Colonic mucosa (tissue), 4 donors: ENCODE results near the gene RELT. TPM values are rescaled to one million over a fixed set of nuclear protein-coding genes. Genes with fewer than 3 reads are reported as not detected.

Source experiments
- DNase-seq: peaks from one replicate; pipeline ENCODE4 v3.0.0-alpha.2; 2020
- H3K27ac ChIP-seq: fragments of 200-600 bp; one replicate; pipeline ENCODE4 v1.8.0; 2021
- H3K27me3 ChIP-seq: fragments of 200-600 bp; one replicate; pipeline ENCODE4 v1.8.0; 2021
- H3K36me3 ChIP-seq: fragments of 200-600 bp; one replicate; pipeline ENCODE4 v1.8.0; 2021
- H3K4me1 ChIP-seq: fragments of 200-600 bp; one replicate; pipeline ENCODE4 v1.8.0; 2021; ENCODE audit warnings: mild to moderate bottlenecking
- H3K4me3 ChIP-seq: fragments of 200-600 bp; one replicate; pipeline ENCODE4 v1.8.0; 2021
- H3K9ac ChIP-seq, 2 donors: one replicate each; pipeline ENCODE4 v1.7.0; 2013; ENCODE audit warnings: control low read depth in 2 of 2, low read depth in 2 of 2, low read length in 2 of 2
- H3K9me3 ChIP-seq: fragments of 200-600 bp; one replicate; pipeline ENCODE4 v1.8.0; 2021
- intact Hi-C: fragments of 100-400 bp; cut with DNase I; formaldehyde crosslinking; loops from one replicate; pipeline ENCODE4 v1.14.1; 2022
- total RNA-seq, 2 donors: library from RNA; stranded (reverse); fragmentation: NEBNext Ultra II Directional in 1 of 2; extraction: Animal tissue kit (Norgen Biotek cat#: 25700) in 1 of 2; gene quantifications; one replicate each; pipeline ENCODE4 v1.2.1, GENCODE V29; 2021
- TF ChIP-seq, protein P1 (sequence below): fragments of 200-600 bp; IDR thresholded peaks from one replicate; pipeline ENCODE4 v1.8.0; 2022; ENCODE audit warnings: antibody characterized with exemption, mild to moderate bottlenecking
- donor health status: healthy.
- donor health status: DM: no; HTN: no; CAD: no.
- donor health status: DM: no; HTN: no; CAD: no.

The RELT gene
- total RNA-seq, 2 donors from 2014 or later = 4.0 to 7.1 TPM

DNA sequence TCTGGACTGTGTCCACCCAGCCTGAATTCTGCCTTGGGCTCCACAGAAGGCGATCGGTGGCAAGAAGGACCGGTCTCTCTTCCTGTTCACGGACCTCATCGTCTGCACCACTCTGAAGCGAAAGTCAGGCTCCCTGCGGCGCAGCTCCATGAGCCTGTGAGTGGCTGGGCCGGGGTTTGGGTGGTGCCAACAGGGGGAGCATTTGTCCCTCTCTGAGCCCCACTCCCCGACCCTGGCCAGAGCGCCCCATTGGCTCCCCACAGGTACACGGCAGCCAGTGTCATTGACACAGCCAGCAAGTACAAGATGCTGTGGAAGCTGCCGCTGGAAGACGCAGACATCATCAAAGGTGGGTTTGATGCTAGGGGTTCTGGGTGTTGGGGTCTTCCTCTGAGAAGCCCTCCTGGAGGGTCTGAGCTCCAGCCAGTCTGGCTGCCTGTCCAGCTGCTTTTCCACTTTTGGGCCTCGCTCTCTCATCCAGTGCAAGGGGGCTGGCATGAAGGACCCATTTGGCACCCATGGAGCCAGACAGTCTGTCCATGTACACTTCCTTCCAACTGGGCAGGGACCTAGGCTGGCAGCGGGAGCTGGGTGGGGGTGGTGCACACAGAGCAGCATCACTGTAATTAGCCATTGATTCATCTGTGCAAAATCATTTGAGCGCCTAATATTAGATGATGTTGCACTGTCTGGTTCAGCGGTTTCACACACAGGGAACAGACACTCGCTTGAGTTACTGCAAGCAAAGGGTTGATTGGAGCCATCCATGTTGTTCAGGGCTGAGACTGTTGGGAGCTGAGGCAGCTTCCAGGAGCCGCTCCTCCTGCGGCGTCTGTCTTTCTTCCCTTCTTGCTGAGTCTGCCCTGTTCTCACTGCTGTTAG lies 19.0 kb upstream of the RELT start:
- DNase-seq = no peak
- no peak overlapping the region for H3K9ac ChIP-seq
- TF ChIP-seq, protein P1, sequence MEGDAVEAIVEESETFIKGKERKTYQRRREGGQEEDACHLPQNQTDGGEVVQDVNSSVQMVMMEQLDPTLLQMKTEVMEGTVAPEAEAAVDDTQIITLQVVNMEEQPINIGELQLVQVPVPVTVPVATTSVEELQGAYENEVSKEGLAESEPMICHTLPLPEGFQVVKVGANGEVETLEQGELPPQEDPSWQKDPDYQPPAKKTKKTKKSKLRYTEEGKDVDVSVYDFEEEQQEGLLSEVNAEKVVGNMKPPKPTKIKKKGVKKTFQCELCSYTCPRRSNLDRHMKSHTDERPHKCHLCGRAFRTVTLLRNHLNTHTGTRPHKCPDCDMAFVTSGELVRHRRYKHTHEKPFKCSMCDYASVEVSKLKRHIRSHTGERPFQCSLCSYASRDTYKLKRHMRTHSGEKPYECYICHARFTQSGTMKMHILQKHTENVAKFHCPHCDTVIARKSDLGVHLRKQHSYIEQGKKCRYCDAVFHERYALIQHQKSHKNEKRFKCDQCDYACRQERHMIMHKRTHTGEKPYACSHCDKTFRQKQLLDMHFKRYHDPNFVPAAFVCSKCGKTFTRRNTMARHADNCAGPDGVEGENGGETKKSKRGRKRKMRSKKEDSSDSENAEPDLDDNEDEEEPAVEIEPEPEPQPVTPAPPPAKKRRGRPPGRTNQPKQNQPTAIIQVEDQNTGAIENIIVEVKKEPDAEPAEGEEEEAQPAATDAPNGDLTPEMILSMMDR = no peak
- H3K27ac ChIP-seq = no peak overlapping the region
- intact Hi-C loops = no loop called here
- peaks cover 4% of the 10 kb centered on the region for H3K36me3 ChIP-seq
- H3K9me3 ChIP-seq = no peaks in the 10 kb centered on the region
- no peak overlapping the region for H3K4me3 ChIP-seq
- no peaks in the 10 kb centered on the region for H3K4me1 ChIP-seq
- H3K27me3 ChIP-seq = no peaks in the 10 kb centered on the region

DNA sequence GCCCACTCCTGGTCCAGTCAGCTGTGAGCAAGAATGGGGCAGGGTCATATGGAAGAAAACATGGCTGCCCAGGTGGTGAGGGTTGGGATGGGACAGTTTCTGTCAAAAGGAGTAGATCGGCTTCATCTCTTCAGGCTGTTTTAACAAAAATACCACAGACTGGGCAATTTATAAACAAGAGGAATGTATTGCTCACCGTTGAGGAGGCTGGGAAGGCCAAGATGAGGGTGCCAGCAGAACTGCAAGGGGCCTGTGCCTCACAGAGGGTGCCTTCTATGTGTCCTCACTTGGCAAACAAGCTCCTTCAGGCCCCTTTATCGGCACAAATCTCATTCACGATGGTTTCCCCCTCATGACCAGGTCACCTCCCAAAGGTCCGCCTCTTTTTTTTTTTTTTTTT lies 18.1 kb upstream of the RELT start:
- Histone ChIP-seq H3K36me3 (peaks cover 4% of the 10 kb centered on the region), H3K9ac (no peak overlapping the region), H3K27ac (no peak overlapping the region), H3K4me3 (no peak overlapping the region), H3K9me3 (no peaks in the 10 kb centered on the region), H3K27me3 (no peaks in the 10 kb centered on the region), H3K4me1 (no peaks in the 10 kb centered on the region)
- intact Hi-C loops = no loop called here
- TF ChIP-seq, protein P1 = no peak
- no peak for DNase-seq

DNA sequence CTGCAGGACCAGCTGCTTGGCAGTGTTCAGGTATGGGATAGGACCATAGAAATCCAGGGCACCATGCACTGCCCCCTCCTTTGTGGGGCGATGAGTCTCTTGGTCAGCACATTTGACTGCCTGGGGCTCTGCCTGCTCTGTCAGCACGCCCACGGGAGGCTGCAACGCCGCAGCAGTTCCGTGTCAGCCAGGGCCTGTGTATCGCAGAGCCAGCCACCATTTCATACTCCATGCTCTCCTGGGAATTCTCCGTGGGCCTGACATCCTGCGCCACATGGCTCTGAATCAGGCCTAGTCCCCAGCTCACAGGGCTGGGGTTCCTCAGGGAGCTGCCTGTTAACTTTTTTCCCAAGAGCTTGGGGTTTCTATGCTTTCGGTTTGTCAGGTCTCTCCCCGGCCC lies 16.9 kb upstream of the RELT start:
- DNase-seq = no peak
- peaks cover 4% of the 10 kb centered on the region for H3K36me3 ChIP-seq
- no peak overlapping the region for H3K27ac ChIP-seq
- no peaks in the 10 kb centered on the region for H3K27me3 ChIP-seq
- H3K9ac ChIP-seq = no peak overlapping the region
- TF ChIP-seq, protein P1 = no peak
- no peaks in the 10 kb centered on the region for H3K4me1 ChIP-seq
- no peak overlapping the region for H3K4me3 ChIP-seq
- intact Hi-C loops = no loop called here
- H3K9me3 ChIP-seq = no peaks in the 10 kb centered on the region

DNA sequence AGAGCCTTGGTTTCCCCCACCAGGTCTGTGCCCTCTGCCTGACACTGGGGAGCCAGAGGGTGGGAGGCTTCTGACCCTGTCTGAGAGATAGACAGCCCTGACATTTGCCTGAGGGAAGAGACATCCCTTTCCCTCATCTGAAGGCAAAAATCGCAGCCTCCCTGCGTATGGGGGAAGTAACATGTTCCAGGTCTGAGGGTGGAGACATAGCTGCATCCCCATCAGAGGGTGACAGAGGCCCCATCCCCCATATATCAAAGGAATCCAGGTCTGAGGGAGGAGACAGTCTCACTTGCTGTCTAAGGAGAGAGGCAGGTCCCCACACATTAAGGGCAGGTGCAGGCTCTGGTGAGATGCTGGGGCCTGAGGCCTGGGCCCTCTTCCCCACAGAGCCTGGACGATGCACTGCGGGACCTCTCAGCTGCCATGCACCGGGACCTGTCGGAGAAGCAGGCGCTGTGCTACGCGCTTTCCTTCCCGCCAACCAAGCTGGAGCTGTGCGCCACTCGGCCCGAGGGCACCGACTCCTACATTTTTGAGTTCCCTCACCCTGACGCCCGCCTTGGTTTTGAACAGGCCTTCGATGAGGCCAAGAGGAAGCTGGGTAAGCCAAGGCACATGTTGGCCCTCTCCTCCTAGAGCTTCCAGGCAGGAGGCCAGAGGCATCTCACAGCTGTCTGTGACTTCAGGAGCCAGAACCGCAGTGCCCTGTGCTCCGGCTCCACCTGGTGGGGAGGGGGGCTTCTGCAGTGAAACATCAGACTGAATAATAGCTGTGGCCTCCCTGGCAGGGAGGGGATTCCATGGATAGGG lies 16.1 kb upstream of the RELT start:
- Histone ChIP-seq H3K36me3 (peaks cover 4% of the 10 kb centered on the region), H3K4me1 (no peaks in the 10 kb centered on the region), H3K9ac (no peak overlapping the region), H3K27ac (no peak overlapping the region), H3K9me3 (no peaks in the 10 kb centered on the region), H3K27me3 (no peaks in the 10 kb centered on the region), H3K4me3 (no peak overlapping the region)
- TF ChIP-seq, protein P1 = no peak
- no peak for DNase-seq
- intact Hi-C loops = no loop called here

DNA sequence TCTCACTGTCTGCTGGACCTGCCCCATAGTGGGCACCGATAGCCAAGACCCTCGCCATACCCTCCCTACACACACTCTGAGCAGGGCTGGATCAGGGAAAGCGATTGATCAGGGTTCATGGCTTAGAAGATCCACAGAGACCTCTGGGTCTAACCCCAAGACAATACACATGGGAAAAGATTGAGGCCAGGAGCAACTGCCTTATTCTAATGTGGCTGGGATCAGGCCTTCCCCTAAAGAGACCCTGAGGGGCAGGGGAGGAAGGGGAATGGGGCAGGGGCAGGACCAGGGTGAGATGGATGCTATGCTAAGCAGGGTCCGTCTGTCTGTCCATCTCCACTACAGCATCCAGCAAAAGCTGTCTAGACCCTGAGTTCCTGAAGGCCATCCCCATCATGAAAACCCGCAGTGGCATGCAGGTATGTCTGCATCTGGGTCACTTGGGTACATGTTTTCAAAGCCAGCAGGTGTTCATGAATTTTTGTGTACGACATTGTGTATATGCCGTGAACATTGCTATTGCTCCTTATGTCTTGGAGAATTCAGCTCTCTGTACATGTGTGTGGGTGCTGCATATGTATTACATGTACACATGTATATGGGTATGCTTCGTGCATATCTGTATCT lies 15.3 kb upstream of the RELT start:
- Histone ChIP-seq H3K27ac (no peak overlapping the region), H3K9ac (no peak overlapping the region), H3K36me3 (peaks cover 4% of the 10 kb centered on the region)

More for the DNA sequence above, 15.3 kb upstream of the RELT start:
- Histone ChIP-seq H3K27me3 (no peaks in the 10 kb centered on the region), H3K4me3 (no peak overlapping the region), H3K9me3 (no peaks in the 10 kb centered on the region), H3K4me1 (no peaks in the 10 kb centered on the region)
- TF ChIP-seq, protein P1 = no peak
- no peak for DNase-seq
- intact Hi-C loops = no loop called here
